GM23248 (cell line): ENCODE data around the gene PAPOLB. TPM values are rescaled to one million over a fixed set of nuclear protein-coding genes. Genes with fewer than 3 reads are reported as not detected.

Experiments used
- DNase-seq: peaks from one replicate; pipeline ENCODE4 v3.0.0-alpha.2; 2015
- H2AFZ ChIP-seq: fragments of 200-600 bp; sonication (generic); 2 replicates; pipeline ENCODE4 v1.6.1; 2016; ENCODE audit warnings: antibody characterized with exemption
- H3F3A ChIP-seq: fragments of 200-600 bp; sonication (generic); 2 replicates; pipeline ENCODE4 v1.6.1; 2016; ENCODE audit warnings: mild to moderate bottlenecking, antibody characterized with exemption, mixed run types; ENCODE audit not compliant: insufficient read depth
- H3K27ac ChIP-seq: fragments of 200-600 bp; sonication (generic); 2 replicates; pipeline ENCODE4 v1.5.1; 2016; ENCODE audit warnings: mild to moderate bottlenecking
- H3K27me3 ChIP-seq: fragments of 200-600 bp; sonication (generic); replicated peaks from 2 replicates; pipeline ENCODE4 v1.6.1; 2016; ENCODE audit warnings: mild to moderate bottlenecking; ENCODE audit not compliant: insufficient read depth
- H3K36me3 ChIP-seq: fragments of 200-600 bp; sonication (generic); 2 replicates; pipeline ENCODE4 v1.6.1; 2016; ENCODE audit warnings: low read depth, mild to moderate bottlenecking
- H3K4me1 ChIP-seq: fragments of 200-600 bp; sonication (generic); 2 replicates; pipeline ENCODE4 v1.6.1; 2016; ENCODE audit warnings: mild to moderate bottlenecking; ENCODE audit not compliant: insufficient read depth
- H3K4me2 ChIP-seq: fragments of 200-600 bp; sonication (generic); one replicate; pipeline ENCODE4 v1.6.1; 2016; ENCODE audit warnings: mild to moderate bottlenecking; ENCODE audit not compliant: unreplicated experiment
- H3K4me3 ChIP-seq: fragments of 200-600 bp; sonication (generic); 2 replicates; pipeline ENCODE4 v1.5.1; 2016; ENCODE audit warnings: mild to moderate bottlenecking
- H3K79me2 ChIP-seq: fragments of 200-600 bp; sonication (generic); 2 replicates; pipeline ENCODE4 v1.6.1; 2016; ENCODE audit warnings: mild to moderate bottlenecking; ENCODE audit not compliant: insufficient read depth
- H3K9ac ChIP-seq: fragments of 200-600 bp; sonication (generic); 2 replicates; pipeline ENCODE4 v1.6.1; 2016; ENCODE audit warnings: mild to moderate bottlenecking
- H3K9me2 ChIP-seq: fragments of 200-600 bp; sonication (generic); 2 replicates; pipeline ENCODE4 v1.6.1; 2016; ENCODE audit warnings: mixed run types, mild to moderate bottlenecking, moderate library complexity; ENCODE audit not compliant: insufficient read depth
- H3K9me3 ChIP-seq: fragments of 200-600 bp; sonication (generic); one replicate; pipeline ENCODE4 v1.6.1; 2017; ENCODE audit warnings: low read depth
- H4K20me1 ChIP-seq: fragments of 200-600 bp; sonication (generic); 2 replicates; pipeline ENCODE4 v1.6.0; 2016; ENCODE audit not compliant: insufficient read depth
- EZH2 ChIP-seq: fragments of 200-600 bp; sonication (generic); IDR thresholded peaks from 2 replicates; pipeline ENCODE4 v1.6.1; 2018; ENCODE audit warnings: antibody characterized with exemption, mild to moderate bottlenecking; ENCODE audit not compliant: insufficient read depth, poor library complexity, severe bottlenecking
- EZH2phosphoT487 ChIP-seq: fragments of 200-600 bp; sonication (generic); IDR thresholded peaks from 2 replicates; pipeline ENCODE4 v1.6.1; 2018; ENCODE audit warnings: antibody characterized with exemption, moderate library complexity, mild to moderate bottlenecking, low read depth; ENCODE audit not compliant: insufficient read depth
- WGBS, 2 experiments: methylation state at CpG; one replicate each; pipeline ENCODE4 v1.1.6; 2015 to 2017; ENCODE audit warnings: low lambda C conversion rate in 2 of 2, low coverage in 1 of 2; ENCODE audit errors: missing lambda C conversion rate in 2 of 2; 5-methylcytosine and 5-hydroxymethylcytosine counted together
- in situ Hi-C: fragments of 300-500 bp; cut with MboI; formaldehyde crosslinking; loops from 2 replicates; pipeline ENCODE4 v1.15.0; 2020
- polyA plus RNA-seq: library from polyadenylated mRNA; unstranded; fragments of >200 nt; fragmentation: Nextera tagmentation; extraction: Ambion mirVana; gene quantifications from 2 replicates; pipeline ENCODE4 v1.2.1, GENCODE V29; 2016
- total RNA-seq: library from RNA; depleted of rRNA; stranded (reverse); fragments of >200 nt; shearing (Covaris generic); gene quantifications from 2 replicates; pipeline ENCODE4 v1.2.3, GENCODE V29; 2014

Gene PAPOLB
- total and polyA plus RNA-seq, 2 experiments from 2014 or later: 0.11 TPM; not detected in 1

- H3K27me3 ChIP-seq: no peaks in the 10 kb centered on the region
- TF ChIP-seq EZH2: no peak
- no peak for TF ChIP-seq EZH2phosphoT487
- 57 to 60% methylated on average over 4 of the region's 4 CpGs for WGBS, 2 experiments
- no peak overlapping the region for H2AFZ ChIP-seq
- no peak overlapping the region for H3K4me3 ChIP-seq
- no peak overlapping the region for H3K4me2 ChIP-seq
- no peak overlapping the region for H3K9ac ChIP-seq
- peak; percentile 16 for DNase-seq
- H3F3A ChIP-seq: no peaks in the 10 kb centered on the region
- H3K9me3 ChIP-seq: no peaks in the 10 kb centered on the region
- H3K36me3 ChIP-seq: no peaks in the 10 kb centered on the region
- H4K20me1 ChIP-seq: no peaks in the 10 kb centered on the region
- H3K27ac ChIP-seq: no peak overlapping the region
- H3K9me2 ChIP-seq: no peaks in the 10 kb centered on the region
- no peaks in the 10 kb centered on the region for H3K79me2 ChIP-seq
- no peaks in the 10 kb centered on the region for H3K4me1 ChIP-seq
- in situ Hi-C loops: no loop called here
Observed at GRCh38 chr7:4849390-4849789, 12.4 kb downstream of the PAPOLB start.

DNA sequence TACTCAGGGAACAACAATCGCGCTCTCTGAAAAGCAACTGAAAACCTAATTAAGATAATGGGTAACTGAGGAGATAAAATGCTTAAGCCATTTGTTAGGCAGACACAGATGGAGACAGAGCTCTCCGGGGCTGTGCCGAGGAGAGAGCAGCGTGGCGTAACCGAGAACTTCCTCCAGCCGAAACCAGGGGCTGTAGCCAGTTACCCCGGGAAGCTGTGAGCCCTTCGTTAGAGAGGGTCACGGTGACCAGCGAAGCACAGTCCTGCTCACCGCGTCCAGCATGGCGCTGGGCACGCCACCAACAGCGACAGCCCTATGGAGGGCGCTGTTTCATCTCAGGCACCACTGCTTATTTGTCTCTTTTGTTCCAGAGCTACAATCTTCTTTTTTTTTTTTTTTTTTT lies 16.1 kb downstream of the PAPOLB start:
- H3K4me3 ChIP-seq: peak overlapping the region; percentile 61
- in situ Hi-C loops: no loop called here
- TF ChIP-seq EZH2 (no peak), EZH2phosphoT487 (no peak)
- no peaks in the 10 kb centered on the region for H3K27me3 ChIP-seq
- H3K4me2 ChIP-seq: peak overlapping the region; percentile 67
- H2AFZ ChIP-seq: peak overlapping the region; percentile 83
- H3F3A ChIP-seq: no peaks in the 10 kb centered on the region
- 23 to 34% methylated on average over 18 of the region's 18 CpGs for WGBS, 2 experiments
- DNase-seq: peak; percentile 68
- no peaks in the 10 kb centered on the region for H3K36me3 ChIP-seq
- peak overlapping the region; percentile 38 for H3K9ac ChIP-seq
- no peak overlapping the region for H3K27ac ChIP-seq
- no peaks in the 10 kb centered on the region for H3K9me2 ChIP-seq
- no peaks in the 10 kb centered on the region for H3K79me2 ChIP-seq
- no peaks in the 10 kb centered on the region for H3K9me3 ChIP-seq
- H4K20me1 ChIP-seq: no peaks in the 10 kb centered on the region
- H3K4me1 ChIP-seq: no peaks in the 10 kb centered on the region

DNA sequence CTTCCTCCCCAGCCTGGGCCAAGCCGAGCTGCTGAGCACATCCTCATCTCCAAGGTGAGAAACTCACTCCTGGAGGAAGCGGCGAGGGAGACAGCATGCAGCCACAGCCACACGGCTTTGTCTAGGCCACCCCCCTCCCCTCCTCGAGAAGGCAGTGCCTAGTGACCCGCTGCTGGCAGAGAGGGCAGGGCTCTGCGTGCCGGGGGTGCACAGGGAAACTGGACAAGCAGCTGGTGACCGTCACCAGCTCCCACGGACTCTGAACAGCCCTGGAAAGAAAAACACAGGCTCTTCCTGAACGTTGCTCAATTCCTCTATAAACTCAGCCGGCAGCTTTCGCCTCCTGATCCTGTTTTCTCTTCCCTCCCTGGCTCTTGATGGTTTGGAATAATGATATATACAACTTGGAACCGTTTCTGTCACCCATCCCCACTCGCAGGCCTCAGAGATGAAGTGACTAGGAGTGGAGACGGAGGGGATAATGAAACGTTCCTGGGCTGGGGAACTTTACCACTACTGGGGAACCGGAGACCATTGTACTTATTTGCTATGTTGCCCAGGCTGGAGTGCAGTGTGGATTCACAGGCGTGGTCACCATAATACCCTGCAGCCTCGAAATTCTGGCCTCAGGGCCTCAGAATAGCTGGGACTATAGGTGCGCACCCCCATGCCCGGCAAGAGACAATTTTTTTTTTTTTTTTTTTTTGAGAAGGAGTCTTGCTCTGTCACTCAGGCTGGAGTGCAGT lies 19.3 kb downstream of the PAPOLB start:
- H3K4me2 ChIP-seq: no peak overlapping the region
- DNase-seq: peak; percentile 4
- no peak for TF ChIP-seq EZH2
- TF ChIP-seq EZH2phosphoT487: no peak
- no peak overlapping the region for H3K9ac ChIP-seq
- H3K27ac ChIP-seq: no peak overlapping the region
- no peak overlapping the region for H3K4me3 ChIP-seq
- no peaks in the 10 kb centered on the region for H3K9me3 ChIP-seq
- H3K27me3 ChIP-seq: no peaks in the 10 kb centered on the region
- no peaks in the 10 kb centered on the region for H4K20me1 ChIP-seq
- in situ Hi-C loops: no loop called here
- no peaks in the 10 kb centered on the region for H3F3A ChIP-seq
- H2AFZ ChIP-seq: peak overlapping the region; percentile 48; the same call in 1 of the 2 replicates
- no peaks in the 10 kb centered on the region for H3K9me2 ChIP-seq
- H3K36me3 ChIP-seq: no peaks in the 10 kb centered on the region
- H3K79me2 ChIP-seq: no peaks in the 10 kb centered on the region
- no peaks in the 10 kb centered on the region for H3K4me1 ChIP-seq
- WGBS, 2 experiments: 49 to 53% methylated on average over 21 to 22 of the region's 22 CpGs

GRCh38 chr7:4841836-4842235 lies 20.0 kb downstream of the PAPOLB start:
- H3K27me3 ChIP-seq: no peaks in the 10 kb centered on the region
- H3K4me2 ChIP-seq: no peak overlapping the region
- H3K4me3 ChIP-seq: no peak overlapping the region
- no peak overlapping the region for H3K27ac ChIP-seq
- H2AFZ ChIP-seq: no peak overlapping the region
- in situ Hi-C loops: no loop called here
- H3K36me3 ChIP-seq: no peaks in the 10 kb centered on the region
- TF ChIP-seq EZH2phosphoT487 (no peak), EZH2 (no peak)
- no peaks in the 10 kb centered on the region for H3F3A ChIP-seq
- 90 to 91% methylated on average over 13 of the region's 13 CpGs for WGBS, 2 experiments
- no peak for DNase-seq
- H3K9ac ChIP-seq: no peak overlapping the region
- no peaks in the 10 kb centered on the region for H4K20me1 ChIP-seq
- H3K4me1 ChIP-seq: no peaks in the 10 kb centered on the region
- no peaks in the 10 kb centered on the region for H3K79me2 ChIP-seq
- H3K9me3 ChIP-seq: no peaks in the 10 kb centered on the region
- H3K9me2 ChIP-seq: no peaks in the 10 kb centered on the region
